D721Med (cell line): ENCODE data around the gene RNMT.
"Not testable (repeated sequence)": the region's sequence is repeated elsewhere in the genome, so short reads cannot be mapped to it uniquely, and the experiment has no call there.

Experiments used
- DNase-seq: peaks from one replicate; pipeline ENCODE4 v3.0.0; 2011; ENCODE audit warnings: low spot score; ENCODE audit not compliant: insufficient read length
- FAIRE-seq: peaks from 2 replicates; lab custom pipeline; 2011; peaks lifted over from hg19 to GRCh38; lab: Jason Lieb, UNC
- TF ChIP-seq, protein P1 (sequence below): IDR thresholded peaks from 2 replicates; pipeline ENCODE4 v1.5.1; 2012; ENCODE audit warnings: mild to moderate bottlenecking, control low read depth; ENCODE audit not compliant: insufficient read depth; ENCODE audit errors: missing control alignments

Gene RNMT

GRCh38 chr18:13726232-13726971 is at the start of gene RNMT, which contains the start of gene FAM210A:
Gene RNMT (plus strand): TSS chr18:13726673. CDS start chr18:13731518, 4,845 bp downstream.
Gene FAM210A (minus strand): TSS chr18:13726558. CDS start chr18:13682077, 44,481 bp downstream.
- FAIRE-seq = no peak
- TF ChIP-seq, protein P1, sequence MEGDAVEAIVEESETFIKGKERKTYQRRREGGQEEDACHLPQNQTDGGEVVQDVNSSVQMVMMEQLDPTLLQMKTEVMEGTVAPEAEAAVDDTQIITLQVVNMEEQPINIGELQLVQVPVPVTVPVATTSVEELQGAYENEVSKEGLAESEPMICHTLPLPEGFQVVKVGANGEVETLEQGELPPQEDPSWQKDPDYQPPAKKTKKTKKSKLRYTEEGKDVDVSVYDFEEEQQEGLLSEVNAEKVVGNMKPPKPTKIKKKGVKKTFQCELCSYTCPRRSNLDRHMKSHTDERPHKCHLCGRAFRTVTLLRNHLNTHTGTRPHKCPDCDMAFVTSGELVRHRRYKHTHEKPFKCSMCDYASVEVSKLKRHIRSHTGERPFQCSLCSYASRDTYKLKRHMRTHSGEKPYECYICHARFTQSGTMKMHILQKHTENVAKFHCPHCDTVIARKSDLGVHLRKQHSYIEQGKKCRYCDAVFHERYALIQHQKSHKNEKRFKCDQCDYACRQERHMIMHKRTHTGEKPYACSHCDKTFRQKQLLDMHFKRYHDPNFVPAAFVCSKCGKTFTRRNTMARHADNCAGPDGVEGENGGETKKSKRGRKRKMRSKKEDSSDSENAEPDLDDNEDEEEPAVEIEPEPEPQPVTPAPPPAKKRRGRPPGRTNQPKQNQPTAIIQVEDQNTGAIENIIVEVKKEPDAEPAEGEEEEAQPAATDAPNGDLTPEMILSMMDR = peak; percentile 31

DNA sequence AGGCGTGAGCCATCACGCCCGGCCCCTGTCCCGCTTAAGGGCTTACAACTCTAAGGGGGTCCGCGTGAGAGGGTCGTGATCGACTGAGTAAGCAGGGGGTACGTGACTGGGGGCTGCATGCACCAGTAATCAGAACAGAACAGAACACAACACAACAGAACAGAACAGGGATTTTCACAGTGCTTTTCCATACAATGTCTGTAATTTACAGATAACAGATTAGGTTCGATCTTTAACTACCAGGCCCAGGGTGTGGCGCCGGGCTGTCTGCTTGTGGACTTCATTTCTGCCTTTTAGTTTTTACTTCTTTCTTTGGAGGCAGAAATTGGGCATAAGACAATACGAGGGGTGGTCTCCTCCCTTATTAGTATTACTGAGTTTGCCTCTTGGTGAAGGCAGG is 49.1 kb upstream of the RNMT start:
- not testable (repeated sequence) for FAIRE-seq, DNase-seq

More at GRCh38 chr18:13726232-13726971, at the start of gene RNMT, which contains the start of gene FAM210A:
- peak; percentile 59 for DNase-seq

DNA sequence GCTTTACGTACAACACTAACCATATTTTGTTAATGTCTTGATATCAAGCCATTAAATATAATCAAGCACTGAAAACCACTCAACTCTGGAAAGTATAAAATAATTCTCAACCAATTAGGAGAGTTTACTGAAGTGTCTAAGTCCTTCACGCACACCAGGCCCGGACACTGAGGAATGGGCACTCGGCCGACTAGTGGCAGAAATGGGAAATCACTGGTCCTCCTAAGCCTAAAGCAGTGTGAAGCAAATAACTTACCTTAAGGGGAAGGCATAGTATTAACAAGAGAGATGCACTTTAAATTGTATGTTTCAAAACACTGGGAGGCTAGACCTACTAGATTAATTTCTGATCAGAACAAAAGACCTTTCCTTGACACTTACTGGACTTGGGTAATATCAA is 45.9 kb upstream of the RNMT start:
- FAIRE-seq = peak; percentile 32
- TF ChIP-seq, protein P1 = peak; percentile 29
- no peak for DNase-seq

DNA sequence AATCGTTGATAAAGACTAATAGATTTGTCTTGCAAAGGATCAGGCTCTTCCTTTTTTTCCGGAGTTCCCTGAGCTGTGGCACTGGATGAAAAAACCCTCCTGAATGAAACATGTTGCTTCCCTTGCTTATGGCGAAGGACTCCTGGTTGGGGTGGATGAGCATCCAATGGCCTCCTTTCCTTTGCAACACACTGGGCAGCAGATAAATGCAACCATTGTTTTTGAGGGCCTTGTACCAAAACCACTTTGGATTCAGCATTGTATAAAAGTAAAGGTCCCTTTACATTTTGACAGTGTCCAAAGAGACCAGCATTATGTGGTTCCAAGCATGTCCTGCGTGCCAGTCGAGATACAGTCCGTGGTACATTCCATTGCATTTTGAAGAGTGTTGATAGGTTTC is 44.8 kb upstream of the RNMT start:
- no peak for DNase-seq
- no peak for FAIRE-seq
- TF ChIP-seq, protein P1 = no peak

DNA sequence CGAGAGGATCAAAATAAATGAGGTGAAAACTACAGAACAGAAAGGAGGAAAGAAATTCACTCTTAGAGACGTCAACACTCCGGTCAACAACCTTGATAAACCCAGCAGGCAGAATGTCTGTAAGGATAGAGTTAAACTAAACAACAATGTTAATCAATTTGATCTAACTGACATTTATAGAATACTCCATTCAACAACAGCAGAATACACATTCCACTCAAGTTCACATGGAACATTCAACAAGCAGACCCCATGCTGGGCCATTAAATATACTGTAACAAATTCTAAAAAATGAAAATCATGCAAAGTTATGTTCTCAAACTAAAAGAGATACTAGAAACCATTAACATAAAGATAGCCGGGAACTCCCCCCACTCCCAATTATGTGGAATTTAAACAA is 41.9 kb upstream of the RNMT start:
- no peak for DNase-seq
- TF ChIP-seq, protein P1 = no peak
- FAIRE-seq = no peak

- no peak for FAIRE-seq
- TF ChIP-seq, protein P1 = no peak
- DNase-seq = no peak
These were observed 38.0 kb upstream of the RNMT start for GRCh38 chr18:13688191-13689136.

DNA sequence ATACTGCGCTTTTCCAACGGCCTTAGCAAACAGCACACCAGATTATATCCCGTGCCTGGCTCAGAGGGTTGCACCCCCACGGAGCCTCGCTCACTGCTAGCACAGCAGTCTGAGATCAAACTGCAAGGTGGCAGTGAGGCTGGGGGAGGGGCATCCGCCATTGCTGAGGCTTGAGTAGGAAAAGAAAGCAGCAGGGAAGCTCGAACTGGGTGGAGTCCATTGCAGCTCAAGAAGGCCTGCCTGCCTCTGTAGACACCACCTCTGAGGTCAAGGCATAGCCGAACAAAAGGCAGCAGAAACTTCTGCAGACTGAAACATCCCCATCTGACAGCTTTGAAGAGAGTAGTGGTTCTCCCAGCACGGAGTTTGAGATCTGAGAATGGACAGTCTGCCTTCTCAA is 36.4 kb upstream of the RNMT start:
- FAIRE-seq, DNase-seq: not testable (repeated sequence)

DNA sequence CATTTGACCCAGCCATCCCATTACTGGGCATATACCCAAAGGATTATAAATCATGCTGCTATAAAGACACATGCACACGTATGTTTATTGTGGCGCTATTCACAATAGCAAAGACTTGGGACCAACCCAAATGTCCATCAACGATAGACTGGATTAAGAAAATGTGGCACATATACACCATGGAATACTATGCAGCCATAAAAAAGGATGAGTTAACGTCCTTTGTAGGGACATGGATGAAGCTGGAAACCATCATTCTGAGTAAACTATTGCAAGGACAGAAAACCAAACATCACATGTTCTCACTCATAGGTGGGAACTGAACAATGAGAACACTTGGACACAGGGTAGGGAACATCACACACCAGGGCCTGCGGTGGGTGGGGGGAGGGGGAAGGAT is 31.1 kb upstream of the RNMT start:
- not testable (repeated sequence) for DNase-seq, FAIRE-seq
